CD4-positive, alpha-beta T cell (primary cell): Measurements from ENCODE around the gene DBH. TPM values are rescaled to one million over a fixed set of nuclear protein-coding genes. Genes with fewer than 3 reads are reported as not detected.

Experiments used
- ATAC-seq: fragments of 200-7000 bp; cut with Tn5 transposase; one replicate; pipeline ENCODE4 v1.10.0; 2022; ENCODE audit warnings: mild to moderate bottlenecking; ENCODE audit not compliant: poor library complexity
- CTCF ChIA-PET: fragments of 350-600 bp; sonication (Branson Sonifier 250); formaldehyde crosslinking; loops from one replicate; lab custom pipeline; 2021; ENCODE audit warnings: antibody characterized with exemption, inconsistent platforms; lab: Charles Lee
- POLR2A ChIA-PET: fragments of 350-600 bp; sonication (Branson Sonifier 250); formaldehyde crosslinking; loops from one replicate; lab custom pipeline; 2021; ENCODE audit warnings: antibody characterized with exemption, inconsistent platforms; lab: Charles Lee
- DNase-seq, 14 experiments: peaks; one replicate each; pipeline ENCODE4 v3.0.0-alpha.2; 2013 to 2020; ENCODE audit warnings: mixed read lengths in 2 of 14
- H3K27ac ChIP-seq, 2 donors: one replicate each; pipeline versions ENCODE4 v1.5.1 to v1.7.0; 2013; ENCODE audit warnings: low read length in 2 of 2, low read depth in 1 of 2, mild to moderate bottlenecking in 1 of 2
- H3K27me3 ChIP-seq, 2 experiments: 1 replicate in 1 of 2; 2 replicates in 1 of 2; pipeline versions ENCODE4 v1.6.1 to v1.7.0; 2013; ENCODE audit warnings: low read length in 2 of 2, control low read depth in 1 of 2, mild to moderate bottlenecking in 1 of 2, moderate library complexity in 1 of 2; ENCODE audit not compliant: insufficient read depth in 2 of 2, control insufficient read depth in 1 of 2
- H3K36me3 ChIP-seq: one replicate; pipeline ENCODE4 v1.6.1; 2013; ENCODE audit warnings: low read length, control low read depth; ENCODE audit not compliant: insufficient read depth
- H3K4me1 ChIP-seq: one replicate; pipeline ENCODE4 v1.6.1; 2013; ENCODE audit warnings: low read length, control low read depth; ENCODE audit not compliant: insufficient read depth
- H3K4me3 ChIP-seq: one replicate; pipeline ENCODE4 v1.5.1; 2013; ENCODE audit warnings: mild to moderate bottlenecking, low read length, moderate library complexity
- H3K9me3 ChIP-seq, 2 experiments: 1 replicate in 1 of 2; 2 replicates in 1 of 2; pipeline versions ENCODE4 v1.6.1 to v1.7.0; 2013; ENCODE audit warnings: low read length in 2 of 2, mild to moderate bottlenecking in 2 of 2, control low read depth in 1 of 2, moderate library complexity in 1 of 2; ENCODE audit not compliant: control insufficient read depth in 1 of 2, insufficient read depth in 1 of 2
- H3K27ac Mint-ChIP-seq: one replicate; pipeline ENCODE4 v1.8.0; 2020; ENCODE audit warnings: mixed read lengths
- H3K27me3 Mint-ChIP-seq: one replicate; pipeline ENCODE4 v1.8.0; 2021; ENCODE audit warnings: mixed read lengths
- H3K36me3 Mint-ChIP-seq: one replicate; pipeline ENCODE4 v1.8.0; 2021; ENCODE audit warnings: low read depth, mixed read lengths
- H3K4me1 Mint-ChIP-seq: one replicate; pipeline ENCODE4 v1.8.0; 2021; ENCODE audit warnings: low read depth, mixed read lengths
- H3K4me3 Mint-ChIP-seq: one replicate; pipeline ENCODE4 v1.8.0; 2020; ENCODE audit warnings: mild to moderate bottlenecking, mixed read lengths
- H3K9me3 Mint-ChIP-seq: one replicate; pipeline ENCODE4 v1.8.0; 2020; ENCODE audit warnings: mixed read lengths
- CTCF ChIP-seq: fragments of 200-600 bp; IDR thresholded peaks from one replicate; pipeline ENCODE4 v1.8.0; 2022; ENCODE audit warnings: antibody characterized with exemption, mild to moderate bottlenecking
- intact Hi-C, 2 experiments: fragments of 100-400 bp; cut with DNase I in 1 of 2; cut with micrococcal nuclease in 1 of 2; formaldehyde crosslinking; loops; one replicate each; pipeline versions ENCODE4 v1.15.1 to v1.9.0; 2023 to 2025; cut with DNase I, micrococcal nuclease
- total RNA-seq, 174 experiments: library from RNA in 2 of 174; stranded (reverse) in 2 of 174; gene quantifications; one replicate each; pipeline ENCODE4 v1.2.3 and lab custom pipeline; 2021 to 2026

The DBH gene
- total RNA-seq, 2 experiments from 2014 or later, result 1.7 to 1.8 TPM

- H3K4me1 ChIP-seq, result peaks cover 59% of the 10 kb centered on the region
Observed at GRCh38 chr9:133700819-133701320, 64.7 kb downstream of the DBH start.

GRCh38 chr9:133701321-133701980 lies 65.3 kb downstream of the DBH start:
- peak overlapping the region; percentile 67 for H3K4me3 ChIP-seq
- POLR2A ChIA-PET, result interaction anchor here (0.6 to 5.4 kb wide), 21 partner anchors 8 to 1460 kb away, joined by 3 to 104 read pairs (median 4); partner anchors contain the start of genes CACFD1, GTF3C5, SETX and SLC2A6
- H3K36me3 Mint-ChIP-seq, result peaks cover 9% of the 10 kb centered on the region
- peaks cover 86% of the 10 kb centered on the region for H3K4me1 Mint-ChIP-seq
- no peaks in the 10 kb centered on the region for H3K27me3 ChIP-seq
- peak overlapping the region; percentile 76 for H3K4me3 Mint-ChIP-seq
- CTCF ChIA-PET, result interaction anchor here (0.9 to 3.9 kb wide), 4 partner anchors 18 to 45 kb away, joined by 3 to 20 read pairs (median 4); no protein-coding TSS in a partner anchor
- TF ChIP-seq CTCF, result no peak
- ATAC-seq, result peak; percentile 27
- peak overlapping the region; percentile 66 to 94 for H3K27ac ChIP-seq
- peak overlapping the region; percentile 98 for H3K27ac Mint-ChIP-seq
- DNase-seq, result peak; percentile 32 to 81 (median 48)
- peaks cover 60% of the 10 kb centered on the region for H3K4me1 ChIP-seq
- intact Hi-C loops, result loop anchor here in 1 of 2 experiments (2.0 kb wide), 1 partner anchor 19 kb away; no protein-coding TSS in a partner anchor
- H3K36me3 ChIP-seq, result no peaks in the 10 kb centered on the region
- no peaks in the 10 kb centered on the region for H3K27me3 Mint-ChIP-seq
- H3K9me3 ChIP-seq, result peaks cover 0 to 6% of the 10 kb centered on the region in 2 experiments
- H3K9me3 Mint-ChIP-seq, result no peaks in the 10 kb centered on the region

More at GRCh38 chr9:133700819-133701320, 64.7 kb downstream of the DBH start:
- H3K27ac ChIP-seq, result peak overlapping the region; percentile 66 to 94
- ChIA-PET CTCF (interaction anchor here (1.1 to 3.9 kb wide), 2 partner anchors 17 to 44 kb away, joined by 3 to 20 read pairs; no protein-coding TSS in a partner anchor), POLR2A (interaction anchor here (0.6 to 5.4 kb wide), 16 partner anchors 8 to 1459 kb away, joined by 3 to 104 read pairs (median 5); partner anchors contain the start of genes CACFD1, GTF3C5 and SLC2A6)
- H3K4me3 ChIP-seq, result peak overlapping the region; percentile 67
- Mint-ChIP-seq H3K4me1 (peaks cover 81% of the 10 kb centered on the region), H3K27me3 (no peaks in the 10 kb centered on the region), H3K9me3 (no peaks in the 10 kb centered on the region), H3K36me3 (peaks cover 11% of the 10 kb centered on the region), H3K27ac (peak overlapping the region; percentile 98), H3K4me3 (peak overlapping the region; percentile 76)
- intact Hi-C loops, result loop anchor here in 1 of 2 experiments (2.0 kb wide), 1 partner anchor 18 kb away; no protein-coding TSS in a partner anchor
- no peaks in the 10 kb centered on the region for H3K36me3 ChIP-seq
- H3K9me3 ChIP-seq, result peaks cover 0 to 6% of the 10 kb centered on the region in 2 experiments
- no peak for TF ChIP-seq CTCF
- peak in 3 of 14 experiments; percentile 6 to 42 (median 28) for DNase-seq
- H3K27me3 ChIP-seq, result no peaks in the 10 kb centered on the region
- ATAC-seq, result no peak

DNA sequence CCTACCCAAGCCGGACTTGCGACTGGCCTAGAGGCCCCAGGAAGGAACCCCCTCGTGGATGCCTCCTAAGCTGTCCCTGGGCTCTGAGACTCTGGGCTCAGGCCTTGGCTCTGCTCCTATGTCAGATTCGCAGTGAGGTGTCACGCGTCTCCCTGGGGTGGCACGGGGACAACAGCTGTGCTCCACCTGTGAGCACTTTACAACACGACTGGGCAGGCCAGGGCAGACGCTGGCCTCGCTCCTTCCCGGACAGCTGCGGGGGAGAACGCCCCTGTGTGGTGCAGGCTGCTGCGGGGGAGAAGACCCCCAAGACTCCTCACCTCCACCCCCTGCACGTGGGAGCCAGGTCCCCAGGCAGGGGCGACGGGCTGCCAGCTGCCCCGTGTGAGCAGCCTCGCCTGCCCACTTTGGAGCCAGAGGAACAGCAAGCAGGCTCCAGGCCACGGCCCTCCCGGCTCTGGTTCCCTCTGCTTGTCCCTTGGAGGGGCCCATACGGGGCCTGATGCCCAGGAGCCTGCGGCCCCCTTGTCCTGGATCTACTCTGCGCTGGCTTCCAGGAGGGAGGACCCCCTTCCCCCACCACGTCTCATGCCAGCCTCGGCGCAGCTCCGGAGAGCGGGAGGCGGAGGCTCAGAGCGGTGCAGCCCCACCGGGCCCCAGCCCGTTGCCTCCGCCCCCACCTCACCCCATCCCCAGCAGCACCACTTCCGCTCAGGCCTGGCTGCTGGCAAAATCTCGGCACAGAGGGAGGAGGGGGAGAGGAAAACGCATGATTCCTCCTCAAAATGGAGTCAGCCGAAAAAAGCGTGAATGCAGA lies 66.0 kb downstream of the DBH start:
- H3K36me3 ChIP-seq, result no peaks in the 10 kb centered on the region
- H3K4me1 Mint-ChIP-seq, result peaks cover 85% of the 10 kb centered on the region
- intact Hi-C loops, result loop anchor here in 1 of 2 experiments (1.0 to 2.0 kb wide), 3 partner anchors 19 to 45 kb away; no protein-coding TSS in a partner anchor
- H3K27ac Mint-ChIP-seq, result peak overlapping the region; percentile 98
- peak; percentile 60 to 89 (median 78) for DNase-seq
- no peaks in the 10 kb centered on the region for H3K9me3 Mint-ChIP-seq
- peaks cover 7% of the 10 kb centered on the region for H3K36me3 Mint-ChIP-seq
- H3K4me3 Mint-ChIP-seq, result peak overlapping the region; percentile 90
- peak overlapping the region; percentile 66 to 94 for H3K27ac ChIP-seq
- ChIA-PET POLR2A (interaction anchor here (0.6 to 5.4 kb wide), 18 partner anchors 7 to 1461 kb away, joined by 3 to 104 read pairs (median 6); partner anchors contain the start of gene SETX), CTCF (interaction anchor here (0.9 to 3.9 kb wide), 3 partner anchors 18 to 40 kb away, joined by 3 to 20 read pairs (median 5); no protein-coding TSS in a partner anchor)
- H3K9me3 ChIP-seq, result peaks cover 0 to 6% of the 10 kb centered on the region in 2 experiments
- no peaks in the 10 kb centered on the region for H3K27me3 ChIP-seq
- TF ChIP-seq CTCF, result no peak
- ATAC-seq, result peak; percentile 82
- peak overlapping the region; percentile 67 for H3K4me3 ChIP-seq
- peaks cover 68% of the 10 kb centered on the region for H3K4me1 ChIP-seq
- H3K27me3 Mint-ChIP-seq, result no peaks in the 10 kb centered on the region
